GM23338 (cell line): ENCODE data around the gene BRSK1. TPM values are rescaled to one million over a fixed set of nuclear protein-coding genes. Genes with fewer than 3 reads are reported as not detected.

Experiments
- ATAC-seq: fragments of 200-7000 bp; cut with Tn5 transposase; 3 replicates; pipeline ENCODE4 v1.9.1; 2020
- DNase-seq: peaks from one replicate; pipeline ENCODE4 v3.0.0-alpha.2; 2015; ENCODE audit warnings: low spot score
- H2AFZ ChIP-seq: fragments of 200-600 bp; sonication (generic); 2 replicates; pipeline ENCODE4 v1.8.0; 2016; ENCODE audit warnings: antibody characterized with exemption, mild to moderate bottlenecking, moderate library complexity
- H3F3A ChIP-seq: fragments of 200-600 bp; sonication (generic); replicated peaks from 2 replicates; pipeline ENCODE4 v1.8.0; 2017; ENCODE audit warnings: antibody characterized with exemption, mixed run types, low read depth
- H3K27ac ChIP-seq: fragments of 200-600 bp; sonication (generic); 2 replicates; pipeline ENCODE4 v1.6.1; 2016; ENCODE audit warnings: low read depth
- H3K27me3 ChIP-seq: fragments of 200-600 bp; sonication (generic); 2 replicates; pipeline ENCODE4 v1.8.0; 2016; ENCODE audit warnings: mild to moderate bottlenecking, mixed run types, moderate library complexity; ENCODE audit not compliant: insufficient read depth
- H3K36me3 ChIP-seq: fragments of 200-600 bp; sonication (generic); 2 replicates; pipeline ENCODE4 v1.8.0; 2016; ENCODE audit warnings: mild to moderate bottlenecking; ENCODE audit not compliant: insufficient read depth
- H3K4me1 ChIP-seq: fragments of 200-600 bp; sonication (generic); 2 replicates; pipeline ENCODE4 v1.8.0; 2016; ENCODE audit warnings: mild to moderate bottlenecking, moderate library complexity; ENCODE audit not compliant: insufficient read depth
- H3K4me2 ChIP-seq: fragments of 200-600 bp; sonication (generic); 2 replicates; pipeline ENCODE4 v1.7.1; 2017; ENCODE audit warnings: mixed run types
- H3K4me3 ChIP-seq: fragments of 200-600 bp; sonication (generic); 2 replicates; pipeline ENCODE4 v1.6.1; 2016; ENCODE audit warnings: mixed run types
- H3K79me2 ChIP-seq: fragments of 200-600 bp; sonication (generic); replicated peaks from 2 replicates; pipeline ENCODE4 v1.8.0; 2017; ENCODE audit warnings: mild to moderate bottlenecking; ENCODE audit not compliant: insufficient read depth
- H3K9me2 ChIP-seq: fragments of 200-600 bp; sonication (generic); 2 replicates; pipeline ENCODE4 v1.8.0; 2017; ENCODE audit not compliant: insufficient read depth
- H4K20me1 ChIP-seq: fragments of 200-600 bp; sonication (generic); replicated peaks from 2 replicates; pipeline ENCODE4 v1.8.0; 2017; ENCODE audit warnings: mild to moderate bottlenecking; ENCODE audit not compliant: insufficient read depth
- H3K27ac Mint-ChIP-seq: 2 replicates; pipeline ENCODE4 v1.8.0; 2020; ENCODE audit warnings: inconsistent platforms, mild to moderate bottlenecking, moderate library complexity, mixed read lengths
- H3K27me3 Mint-ChIP-seq: 3 replicates; pipeline ENCODE4 v1.8.0; 2022; ENCODE audit warnings: low read depth, mild to moderate bottlenecking, moderate library complexity, mixed read lengths, inconsistent platforms; ENCODE audit not compliant: insufficient read depth, poor library complexity
- H3K36me3 Mint-ChIP-seq: 3 replicates; pipeline ENCODE4 v1.8.0; 2021; ENCODE audit warnings: low read depth, mild to moderate bottlenecking, inconsistent platforms, moderate library complexity, mixed read lengths
- H3K4me1 Mint-ChIP-seq: 3 replicates; pipeline ENCODE4 v1.8.0; 2020; ENCODE audit warnings: mild to moderate bottlenecking, inconsistent platforms, mixed read lengths
- H3K4me3 Mint-ChIP-seq: 3 replicates; pipeline ENCODE4 v1.8.0; 2021; ENCODE audit warnings: moderate library complexity, mild to moderate bottlenecking, inconsistent platforms, mixed read lengths
- H3K9me3 Mint-ChIP-seq: 3 replicates; pipeline ENCODE4 v1.8.0; 2020; ENCODE audit warnings: moderate library complexity, mild to moderate bottlenecking, inconsistent platforms, mixed read lengths
- CREB1 ChIP-seq: fragments of 250-450 bp; sonication (Bioruptor Pico); IDR thresholded peaks from 2 replicates; pipeline ENCODE4 v1.5.0; 2020; ENCODE audit warnings: low read depth, mild to moderate bottlenecking, moderate library complexity
- EZH2 ChIP-seq: fragments of 200-600 bp; sonication (generic); IDR thresholded peaks from one replicate; pipeline ENCODE4 v1.8.0; 2017; ENCODE audit warnings: antibody characterized with exemption, mild to moderate bottlenecking, low read depth; ENCODE audit not compliant: unreplicated experiment
- EZH2phosphoT487 ChIP-seq: fragments of 200-600 bp; sonication (generic); IDR thresholded peaks from one replicate; pipeline ENCODE4 v1.8.1; 2018; ENCODE audit warnings: antibody characterized with exemption; ENCODE audit not compliant: unreplicated experiment
- JUNB ChIP-seq: IDR thresholded peaks from one replicate; pipeline ENCODE4 v1.6.1; 2016; ENCODE audit warnings: antibody characterized with exemption; ENCODE audit not compliant: unreplicated experiment
- POLR2AphosphoS5 ChIP-seq: IDR thresholded peaks from 2 replicates; pipeline ENCODE4 v1.6.1; 2016; ENCODE audit warnings: antibody characterized with exemption, low read depth
- REST ChIP-seq: IDR thresholded peaks from one replicate; pipeline ENCODE4 v1.6.1; 2018; ENCODE audit warnings: antibody characterized with exemption; ENCODE audit not compliant: unreplicated experiment
- STAT1 ChIP-seq: IDR thresholded peaks from one replicate; pipeline ENCODE4 v1.6.1; 2016; ENCODE audit warnings: antibody characterized with exemption; ENCODE audit not compliant: unreplicated experiment
- ZNF331 ChIP-seq: fragments of 250-450 bp; sonication (Bioruptor Pico); IDR thresholded peaks from 2 replicates; pipeline ENCODE4 v1.5.0; 2020; ENCODE audit warnings: low read depth, mild to moderate bottlenecking, moderate library complexity
- ZNF462 ChIP-seq: fragments of 250-450 bp; sonication (Bioruptor Pico); IDR thresholded peaks from 2 replicates; pipeline ENCODE4 v1.5.0; 2020; ENCODE audit warnings: mild to moderate bottlenecking, moderate library complexity
- polyA plus RNA-seq: library from polyadenylated mRNA; unstranded; fragments of >200 nt; fragmentation: Nextera tagmentation; extraction: Ambion mirVana; gene quantifications from 2 replicates; pipeline ENCODE4 v1.2.1, GENCODE V29; 2016
- total RNA-seq: library from RNA; depleted of rRNA; stranded (reverse); fragments of >200 nt; shearing (Covaris generic); gene quantifications from 2 replicates; pipeline ENCODE4 v1.2.3, GENCODE V29; 2014

BRSK1 gene
- total and polyA plus RNA-seq, 2 experiments from 2014 or later, result 2.3 to 17.2 TPM

- no peak for TF ChIP-seq REST
- no peak for TF ChIP-seq EZH2phosphoT487
- no peak for TF ChIP-seq STAT1
- TF ChIP-seq CREB1, result no peak
- no peak for TF ChIP-seq ZNF331
Observed at GRCh38 chr19:55310498-55310897, 26.7 kb downstream of the BRSK1 start (continued).

GRCh38 chr19:55311397-55311796, 27.6 kb downstream of the BRSK1 start:
- DNase-seq, result no peak
- no peaks in the 10 kb centered on the region for H3K27me3 ChIP-seq
- no peak overlapping the region for H3K4me3 Mint-ChIP-seq

GRCh38 chr19:55311797-55312196, 28.0 kb downstream of the BRSK1 start:
- H3F3A ChIP-seq, result no peaks in the 10 kb centered on the region; the same call in 1 of the 2 replicates
- H3K27me3 Mint-ChIP-seq, result peaks cover 9% of the 10 kb centered on the region
- peaks cover 22% of the 10 kb centered on the region for H3K36me3 Mint-ChIP-seq
- H3K4me3 Mint-ChIP-seq, result no peak overlapping the region
- H4K20me1 ChIP-seq, result no peaks in the 10 kb centered on the region; the same call in 1 of the 2 replicates
- no peak overlapping the region for H3K27ac ChIP-seq
- H3K36me3 ChIP-seq, result peaks cover 4% of the 10 kb centered on the region
- H3K27ac Mint-ChIP-seq, result no peak overlapping the region
- H3K27me3 ChIP-seq, result no peaks in the 10 kb centered on the region
- no peaks in the 10 kb centered on the region; the same call in 2 of the 3 replicates for H3K9me3 Mint-ChIP-seq
- H3K9me2 ChIP-seq, result no peaks in the 10 kb centered on the region
- H3K4me1 Mint-ChIP-seq, result peaks cover 6% of the 10 kb centered on the region
- no peak overlapping the region for H3K4me2 ChIP-seq
- peaks cover 5% of the 10 kb centered on the region; the same call in 1 of the 2 replicates for H3K4me1 ChIP-seq
- no peak for ATAC-seq
- TF ChIP-seq JUNB, result no peak
- no peak for TF ChIP-seq ZNF462
- no peak for TF ChIP-seq ZNF331
- TF ChIP-seq STAT1, result no peak
- TF ChIP-seq EZH2, result no peak
- TF ChIP-seq POLR2AphosphoS5, result no peak
- TF ChIP-seq EZH2phosphoT487, result no peak
- no peaks in the 10 kb centered on the region for H3K79me2 ChIP-seq
- H2AFZ ChIP-seq, result no peak overlapping the region
- no peak for DNase-seq
- no peak overlapping the region for H3K4me3 ChIP-seq

More at GRCh38 chr19:55311397-55311796, 27.6 kb downstream of the BRSK1 start:
- no peaks in the 10 kb centered on the region for H3K9me2 ChIP-seq
- peaks cover under 1% of the 10 kb centered on the region; the same call in 1 of the 2 replicates for H3F3A ChIP-seq
- H3K4me1 ChIP-seq, result peaks cover 5% of the 10 kb centered on the region; the same call in 1 of the 2 replicates
- TF ChIP-seq EZH2, result no peak
- no peak overlapping the region for H3K4me2 ChIP-seq
- Mint-ChIP-seq H3K27me3 (peaks cover 9% of the 10 kb centered on the region), H3K36me3 (peaks cover 26% of the 10 kb centered on the region), H3K9me3 (no peaks in the 10 kb centered on the region; the same call in 2 of the 3 replicates), H3K27ac (no peak overlapping the region), H3K4me1 (peaks cover 6% of the 10 kb centered on the region)
- H3K4me3 ChIP-seq, result no peak overlapping the region
- no peaks in the 10 kb centered on the region for H3K79me2 ChIP-seq
- H2AFZ ChIP-seq, result no peak overlapping the region
- no peak for ATAC-seq
- no peaks in the 10 kb centered on the region; the same call in 1 of the 2 replicates for H4K20me1 ChIP-seq
- H3K27ac ChIP-seq, result no peak overlapping the region
- peaks cover 4% of the 10 kb centered on the region for H3K36me3 ChIP-seq
